ENCODE measurements around the gene P4HA2.

P4HA2 gene

GRCh38 chr5:132243366-132243977, 15.8 kb upstream of the P4HA2 start:
- H3K4me3 ChIP-seq (ENCODE audit: low read length): no peak overlapping the region
- TF ChIP-seq CTCF (IDR thresholded peaks at IDR 0.05; ENCODE audit: insufficient read depth, low read depth, low read length, missing control alignments): no peak
- DNase-seq (ENCODE audit: low read depth): peak; percentile 42

- DNase-seq (ENCODE audit: low read depth): no peak
Observed at GRCh38 chr5:132239776-132240175, 12.1 kb upstream of the P4HA2 start.

GRCh38 chr5:132238901-132239500, 11.3 kb upstream of the P4HA2 start:
- DNase-seq (ENCODE audit: low read depth): no peak
- TF ChIP-seq CTCF (IDR thresholded peaks at IDR 0.05; ENCODE audit: insufficient read depth, low read depth, low read length, missing control alignments): no peak

More at GRCh38 chr5:132239776-132240175, 12.1 kb upstream of the P4HA2 start:
- no peak for TF ChIP-seq CTCF (IDR thresholded peaks at IDR 0.05; ENCODE audit: insufficient read depth, low read depth, low read length, missing control alignments)
- no peak overlapping the region for H3K4me3 ChIP-seq (ENCODE audit: low read length)

GRCh38 chr5:132238169-132238744, 10.6 kb upstream of the P4HA2 start:
- H3K4me3 ChIP-seq (ENCODE audit: low read length): no peak overlapping the region
- peak; percentile 87 for TF ChIP-seq CTCF (IDR thresholded peaks at IDR 0.05; ENCODE audit: insufficient read depth, low read depth, low read length, missing control alignments)
- peak; percentile 76 for DNase-seq (ENCODE audit: low read depth)

More at GRCh38 chr5:132238901-132239500, 11.3 kb upstream of the P4HA2 start:
- H3K4me3 ChIP-seq (ENCODE audit: low read length): no peak overlapping the region

- no peak for DNase-seq (ENCODE audit: low read depth)
- no peak overlapping the region for H3K4me3 ChIP-seq (ENCODE audit: low read length)
- no peak for TF ChIP-seq CTCF (IDR thresholded peaks at IDR 0.05; ENCODE audit: insufficient read depth, low read depth, low read length, missing control alignments)
Observed at GRCh38 chr5:132237670-132238069, 10.0 kb upstream of the P4HA2 start.

- H3K4me3 ChIP-seq (ENCODE audit: low read length): no peak overlapping the region
- TF ChIP-seq CTCF (IDR thresholded peaks at IDR 0.05; ENCODE audit: insufficient read depth, low read depth, low read length, missing control alignments): peak; percentile 7
- peak; percentile 28 for DNase-seq (ENCODE audit: low read depth)
Observed at GRCh38 chr5:132237141-132237540, 9.5 kb upstream of the P4HA2 start.
